A673 (cell line): ENCODE data around the gene RAB13.

ENCODE experiments used
- CTCF ChIP-seq: fragments of 300-800, 200-600 bp; sonication (generic); conservative IDR thresholded peaks from 2 replicates; pipeline ENCODE4 v1.5.1; 2017; ENCODE audit warnings: low read depth, mild to moderate bottlenecking, antibody characterized with exemption, low read length, moderate library complexity, mixed read lengths
- EZH2 ChIP-seq: fragments of 200-600 bp; sonication (generic); IDR thresholded peaks from 2 replicates; pipeline ENCODE4 v1.6.1; 2017; ENCODE audit warnings: borderline replicate concordance, low read depth, mild to moderate bottlenecking, mixed read lengths, antibody characterized with exemption, low read length; ENCODE audit not compliant: poor library complexity, severe bottlenecking

GRCh38 chr1:153932156-153933131 lies 53.7 kb downstream of the RAB13 start:
- no peak for TF ChIP-seq CTCF
- TF ChIP-seq EZH2 = no peak
